Muscle of arm (tissue), 12 donors: ENCODE measurements around the gene SEMA6C. TPM values are rescaled to one million over a fixed set of nuclear protein-coding genes. Genes with fewer than 3 reads are reported as not detected.
"Not testable (repeated sequence)": the region's sequence is repeated elsewhere in the genome, so short reads cannot be mapped to it uniquely, and the experiment has no call there.

Experiments
- DNase-seq: peaks from one replicate; pipeline ENCODE4 v3.0.0-alpha.2; 2013
- polyA plus RNA-seq, 12 donors: library from polyadenylated mRNA; unstranded; fragments of 120-200 nt; gene quantifications; one replicate each; pipeline ENCODE4 v1.2.1, GENCODE V29; 2013; ENCODE audit not compliant: insufficient read length in 12 of 12

The SEMA6C gene
- polyA plus RNA-seq, 12 donors: 46.0 to 132 (median 78.0) TPM; not detected in 1

GRCh38 chr1:151130987-151131586, 15.3 kb downstream of the SEMA6C start:
- DNase-seq: peak; percentile 88

GRCh38 chr1:151128800-151129199, 17.6 kb downstream of the SEMA6C start:
- DNase-seq: no peak

- DNase-seq: no peak
Measured at GRCh38 chr1:151124763-151125403, 21.5 kb downstream of the SEMA6C start.

- no peak for DNase-seq
Measured at GRCh38 chr1:151113877-151114276, 32.6 kb downstream of the SEMA6C start.

- DNase-seq: no peak
Measured at GRCh38 chr1:151108331-151108730, 38.1 kb downstream of the SEMA6C start.

GRCh38 chr1:151106894-151107293, 39.5 kb downstream of the SEMA6C start:
- no peak for DNase-seq

GRCh38 chr1:151104630-151105029, 41.8 kb downstream of the SEMA6C start:
- no peak for DNase-seq

- DNase-seq: no peak
Measured at GRCh38 chr1:151098126-151098525, 48.3 kb downstream of the SEMA6C start.

GRCh38 chr1:151097426-151097825, 49.0 kb downstream of the SEMA6C start:
- DNase-seq: not testable (repeated sequence)

- DNase-seq: no peak
Measured at GRCh38 chr1:151085953-151086559, 60.4 kb downstream of the SEMA6C start.

Other genes starting within 250 kb of the SEMA6C start
- gene SETDB1, start 220.3 kb downstream of the SEMA6C start, polyA plus RNA-seq: 10 to 100 TPM in 11 of 12 donors, not detected in 1; 29.8 to 72.2 (median 39.1) TPM
- gene CERS2, start 171.8 kb downstream of the SEMA6C start, polyA plus RNA-seq: 100 to 1,000 TPM in 2 of 12 donors, 10 to 100 TPM in 9, not detected in 1; 69.5 to 112 (median 78.8) TPM
- gene ANXA9, start 164.3 kb downstream of the SEMA6C start, polyA plus RNA-seq: 1 to 10 TPM in 10 of 12 donors, not detected in 2; 1.7 to 5.3 (median 3.2) TPM
- gene MINDY1, start 139.7 kb downstream of the SEMA6C start, polyA plus RNA-seq: 10 to 100 TPM in 11 of 12 donors, not detected in 1; 15.5 to 35.9 (median 20.9) TPM
- 10 to 100 TPM in 11 of 12 donors, not detected in 1; 22.1 to 31.7 (median 27.7) TPM for gene PRUNE1, start 138.2 kb downstream of the SEMA6C start, polyA plus RNA-seq
- gene BNIPL, start 110.0 kb downstream of the SEMA6C start, polyA plus RNA-seq: 10 to 100 TPM in 1 of 12 donors, 1 to 10 TPM in 4, under 1 TPM in 5, not detected in 2; 0.33 to 23.1 (median 0.91) TPM
- 10 to 100 TPM in 1 of 12 donors, 1 to 10 TPM in 10, not detected in 1; 5.1 to 11.8 (median 6.2) TPM for gene C1orf56, start 98.9 kb downstream of the SEMA6C start, polyA plus RNA-seq
- gene CDC42SE1, start 87.0 kb downstream of the SEMA6C start, polyA plus RNA-seq: 100 to 1,000 TPM in 1 of 12 donors, 10 to 100 TPM in 11; 41.7 to 188 (median 61.7) TPM
- 10 to 100 TPM in 10 of 12 donors, 1 to 10 TPM in 1, not detected in 1; 8.1 to 23.4 (median 16.6) TPM for gene MLLT11, start 86.2 kb downstream of the SEMA6C start, polyA plus RNA-seq
- gene GABPB2, start 75.9 kb downstream of the SEMA6C start, polyA plus RNA-seq: 10 to 100 TPM in 1 of 12 donors, 1 to 10 TPM in 10, not detected in 1; 4.5 to 20.0 (median 6.2) TPM
- gene TNFAIP8L2, start 10.0 kb upstream of the SEMA6C start, polyA plus RNA-seq: 1 to 10 TPM in 10 of 12 donors, not detected in 2; 1.1 to 4.5 (median 1.8) TPM
- gene LYSMD1, start 19.3 kb upstream of the SEMA6C start, polyA plus RNA-seq: 10 to 100 TPM in 10 of 12 donors, not detected in 2; 10.5 to 13.8 (median 12.0) TPM
- gene SCNM1, start 19.5 kb upstream of the SEMA6C start, polyA plus RNA-seq: 10 to 100 TPM in 11 of 12 donors, not detected in 1; 23.1 to 54.8 (median 39.1) TPM
- gene TMOD4, start 29.4 kb upstream of the SEMA6C start, polyA plus RNA-seq: 10 to 100 TPM in 9 of 12 donors, 1 to 10 TPM in 1, not detected in 2; 9.8 to 62.2 (median 37.7) TPM
- 10 to 100 TPM in 11 of 12 donors, not detected in 1; 24.7 to 53.6 (median 45.3) TPM for gene VPS72, start 43.6 kb upstream of the SEMA6C start, polyA plus RNA-seq
- 10 to 100 TPM in 11 of 12 donors, not detected in 1; 31.0 to 72.1 (median 45.1) TPM for gene PIP5K1A, start 51.9 kb upstream of the SEMA6C start, polyA plus RNA-seq
- gene PSMD4, start 108.1 kb upstream of the SEMA6C start, polyA plus RNA-seq: 100 to 1,000 TPM in 10 of 12 donors, 10 to 100 TPM in 1, not detected in 1; 69.6 to 122 (median 110) TPM
- 10 to 100 TPM in 10 of 12 donors, 1 to 10 TPM in 1, not detected in 1; 9.9 to 27.0 (median 12.3) TPM for gene ZNF687, start 135.7 kb upstream of the SEMA6C start, polyA plus RNA-seq
- 10 to 100 TPM in 11 of 12 donors, not detected in 1; 40.5 to 65.1 (median 50.5) TPM for gene PI4KB, start 180.8 kb upstream of the SEMA6C start, polyA plus RNA-seq
- gene RFX5, start 200.6 kb upstream of the SEMA6C start, polyA plus RNA-seq: 10 to 100 TPM in 11 of 12 donors, not detected in 1; 19.0 to 33.3 (median 23.9) TPM
- gene SELENBP1, start 226.1 kb upstream of the SEMA6C start, polyA plus RNA-seq: 10 to 100 TPM in 11 of 12 donors, not detected in 1; 22.5 to 42.9 (median 28.8) TPM